ENCODE results near the gene ARHGAP15. TPM values are rescaled to one million over a fixed set of nuclear protein-coding genes. Genes with fewer than 3 reads are reported as not detected.

The ARHGAP15 gene
- total and polyA plus RNA-seq, 5 donors from 2014 or later, result 242 to 285 (median 260) TPM

GRCh38 chr2:143146366-143146765 is 17.1 kb downstream of the ARHGAP15 start:
- peaks cover 10% of the 10 kb centered on the region for H3K36me3 ChIP-seq (ENCODE audit: control insufficient read depth, insufficient read depth, low read length)
- Mint-ChIP-seq H3K27ac (peak overlapping the region; percentile 20 to 85 (median 51)), H3K4me3 (peak overlapping the region in 2 of 4 donors; percentile 8 to 30), H3K4me1 (peaks cover 68 to 95% (median 82%) of the 10 kb centered on the region in 4 donors), H3K9me3 (no peaks in the 10 kb centered on the region), H3K36me3 (peaks cover 28% of the 10 kb centered on the region), H3K27me3 (no peaks in the 10 kb centered on the region)
- ATAC-seq (ENCODE audit: low read depth in 2 of 2), result no peak
- no peak for DNase-seq
- no peaks in the 10 kb centered on the region for H3K9me3 ChIP-seq (ENCODE audit: control insufficient read depth in 2 of 2, low read length in 2 of 2)
- H3K27me3 ChIP-seq (ENCODE audit: control insufficient read depth, insufficient read depth, low read length), result no peaks in the 10 kb centered on the region
- H3K27ac ChIP-seq (ENCODE audit: insufficient read depth, low read length, poor library complexity, severe bottlenecking), result no peak overlapping the region
- H3K4me3 ChIP-seq (ENCODE audit: low read depth, low read length), result no peak overlapping the region
- peaks cover 81% of the 10 kb centered on the region for H3K4me1 ChIP-seq (ENCODE audit: control insufficient read depth, insufficient read depth, low read length, poor library complexity, severe bottlenecking)

GRCh38 chr2:143146815-143147530 is 17.8 kb downstream of the ARHGAP15 start:
- Mint-ChIP-seq H3K27me3 (no peaks in the 10 kb centered on the region), H3K4me3 (peak overlapping the region in 2 of 4 donors; percentile 32 to 76), H3K27ac (peak overlapping the region in 2 of 3 donors; percentile 20 to 65), H3K4me1 (peaks cover 66 to 95% (median 81%) of the 10 kb centered on the region in 4 donors), H3K36me3 (peaks cover 23% of the 10 kb centered on the region), H3K9me3 (no peaks in the 10 kb centered on the region)
- no peaks in the 10 kb centered on the region for H3K27me3 ChIP-seq (ENCODE audit: control insufficient read depth, insufficient read depth, low read length)
- ATAC-seq (ENCODE audit: low read depth in 2 of 2), result no peak
- H3K4me3 ChIP-seq (ENCODE audit: low read depth, low read length), result no peak overlapping the region
- no peak overlapping the region for H3K27ac ChIP-seq (ENCODE audit: insufficient read depth, low read length, poor library complexity, severe bottlenecking)
- H3K36me3 ChIP-seq (ENCODE audit: control insufficient read depth, insufficient read depth, low read length), result peaks cover 6% of the 10 kb centered on the region
- peaks cover 81% of the 10 kb centered on the region for H3K4me1 ChIP-seq (ENCODE audit: control insufficient read depth, insufficient read depth, low read length, poor library complexity, severe bottlenecking)
- no peak for DNase-seq
- H3K9me3 ChIP-seq (ENCODE audit: control insufficient read depth in 2 of 2, low read length in 2 of 2), result no peaks in the 10 kb centered on the region

GRCh38 chr2:143148011-143148410 is 18.8 kb downstream of the ARHGAP15 start:
- Mint-ChIP-seq H3K27ac (peak overlapping the region; percentile 67 to 91 (median 76)), H3K9me3 (no peaks in the 10 kb centered on the region), H3K27me3 (no peaks in the 10 kb centered on the region), H3K4me1 (peaks cover 70 to 95% (median 82%) of the 10 kb centered on the region in 4 donors), H3K36me3 (peaks cover 17% of the 10 kb centered on the region), H3K4me3 (peak overlapping the region; percentile 42 to 76 (median 62))
- Histone ChIP-seq H3K4me1 (ENCODE audit: control insufficient read depth, insufficient read depth, low read length, poor library complexity, severe bottlenecking) (peaks cover 83% of the 10 kb centered on the region), H3K27ac (ENCODE audit: insufficient read depth, low read length, poor library complexity, severe bottlenecking) (peak overlapping the region; percentile 34), H3K4me3 (ENCODE audit: low read depth, low read length) (peak overlapping the region; percentile 64), H3K27me3 (ENCODE audit: control insufficient read depth, insufficient read depth, low read length) (no peaks in the 10 kb centered on the region), H3K9me3 (ENCODE audit: control insufficient read depth in 2 of 2, low read length in 2 of 2) (no peaks in the 10 kb centered on the region), H3K36me3 (ENCODE audit: control insufficient read depth, insufficient read depth, low read length) (peaks cover 4% of the 10 kb centered on the region)
- DNase-seq (no peak), ATAC-seq (ENCODE audit: low read depth in 2 of 2) (no peak)

GRCh38 chr2:143148757-143149156 is 19.5 kb downstream of the ARHGAP15 start:
- Histone ChIP-seq H3K27ac (ENCODE audit: insufficient read depth, low read length, poor library complexity, severe bottlenecking) (peak overlapping the region; percentile 34), H3K4me3 (ENCODE audit: low read depth, low read length) (peak overlapping the region; percentile 64), H3K27me3 (ENCODE audit: control insufficient read depth, insufficient read depth, low read length) (no peaks in the 10 kb centered on the region), H3K9me3 (ENCODE audit: control insufficient read depth in 2 of 2, low read length in 2 of 2) (no peaks in the 10 kb centered on the region), H3K36me3 (ENCODE audit: control insufficient read depth, insufficient read depth, low read length) (peaks cover 4% of the 10 kb centered on the region), H3K4me1 (ENCODE audit: control insufficient read depth, insufficient read depth, low read length, poor library complexity, severe bottlenecking) (peaks cover 82% of the 10 kb centered on the region)
- H3K36me3 Mint-ChIP-seq, result peaks cover 15% of the 10 kb centered on the region
- H3K27ac Mint-ChIP-seq, result peak overlapping the region; percentile 45 to 76 (median 67)
- H3K4me1 Mint-ChIP-seq, result peaks cover 67 to 93% (median 79%) of the 10 kb centered on the region in 4 donors
- DNase-seq (no peak), ATAC-seq (ENCODE audit: low read depth in 2 of 2) (no peak)
- H3K4me3 Mint-ChIP-seq, result peak overlapping the region; percentile 20 to 76 (median 42)
- H3K9me3 Mint-ChIP-seq, result no peaks in the 10 kb centered on the region
- no peaks in the 10 kb centered on the region for H3K27me3 Mint-ChIP-seq

GRCh38 chr2:143150287-143150686 is 21.1 kb downstream of the ARHGAP15 start:
- H3K27me3 Mint-ChIP-seq, result no peaks in the 10 kb centered on the region
- Histone ChIP-seq H3K27ac (ENCODE audit: insufficient read depth, low read length, poor library complexity, severe bottlenecking) (peak overlapping the region; percentile 52), H3K4me3 (ENCODE audit: low read depth, low read length) (peak overlapping the region; percentile 64), H3K27me3 (ENCODE audit: control insufficient read depth, insufficient read depth, low read length) (no peaks in the 10 kb centered on the region), H3K36me3 (ENCODE audit: control insufficient read depth, insufficient read depth, low read length) (peaks cover 4% of the 10 kb centered on the region), H3K4me1 (ENCODE audit: control insufficient read depth, insufficient read depth, low read length, poor library complexity, severe bottlenecking) (peaks cover 87% of the 10 kb centered on the region), H3K9me3 (ENCODE audit: control insufficient read depth in 2 of 2, low read length in 2 of 2) (no peaks in the 10 kb centered on the region)
- peak overlapping the region; percentile 34 to 78 (median 64) for H3K4me3 Mint-ChIP-seq
- peak overlapping the region; percentile 68 to 86 (median 78) for H3K27ac Mint-ChIP-seq
- no peak for DNase-seq
- peak; percentile 65 to 67 for ATAC-seq (ENCODE audit: low read depth in 2 of 2)
- H3K9me3 Mint-ChIP-seq, result no peaks in the 10 kb centered on the region
- H3K4me1 Mint-ChIP-seq, result peaks cover 67 to 94% (median 80%) of the 10 kb centered on the region in 4 donors
- peaks cover 3% of the 10 kb centered on the region for H3K36me3 Mint-ChIP-seq

- Histone ChIP-seq H3K4me3 (ENCODE audit: low read depth, low read length) (peak overlapping the region; percentile 19), H3K36me3 (ENCODE audit: control insufficient read depth, insufficient read depth, low read length) (peaks cover 14% of the 10 kb centered on the region), H3K9me3 (ENCODE audit: control insufficient read depth in 2 of 2, low read length in 2 of 2) (no peaks in the 10 kb centered on the region), H3K27ac (ENCODE audit: insufficient read depth, low read length, poor library complexity, severe bottlenecking) (peak overlapping the region; percentile 52), H3K27me3 (ENCODE audit: control insufficient read depth, insufficient read depth, low read length) (no peaks in the 10 kb centered on the region), H3K4me1 (ENCODE audit: control insufficient read depth, insufficient read depth, low read length, poor library complexity, severe bottlenecking) (peaks cover 83% of the 10 kb centered on the region)
- Mint-ChIP-seq H3K4me3 (peak overlapping the region in 3 of 4 donors; percentile 8 to 64 (median 34)), H3K27ac (peak overlapping the region; percentile 80 to 91 (median 90)), H3K4me1 (peaks cover 69 to 98% (median 81%) of the 10 kb centered on the region in 4 donors), H3K27me3 (no peaks in the 10 kb centered on the region), H3K9me3 (no peaks in the 10 kb centered on the region), H3K36me3 (peaks cover 10% of the 10 kb centered on the region)
- ATAC-seq (ENCODE audit: low read depth in 2 of 2), result no peak
- DNase-seq, result no peak
Observed at GRCh38 chr2:143151111-143151752, 22.0 kb downstream of the ARHGAP15 start.

DNA sequence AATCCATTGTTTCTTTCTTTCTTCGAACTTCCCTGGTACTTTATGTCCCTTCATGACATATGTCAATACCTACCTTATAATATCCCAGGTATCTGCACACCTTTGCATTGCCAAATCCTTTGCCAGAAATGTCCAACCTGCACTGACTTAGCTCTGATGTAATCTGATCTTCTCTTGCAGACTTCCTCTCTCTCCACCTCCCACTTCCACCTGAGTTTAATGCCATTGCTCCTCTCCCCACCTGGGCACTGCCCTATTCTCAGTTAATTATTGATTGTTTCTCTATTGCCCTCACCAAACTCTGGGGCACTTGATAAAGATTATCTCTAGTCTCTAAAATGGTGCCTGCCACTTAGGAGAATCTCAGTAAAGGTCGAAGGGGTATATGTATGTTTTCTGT is 23.0 kb downstream of the ARHGAP15 start:
- no peaks in the 10 kb centered on the region for H3K9me3 Mint-ChIP-seq
- H3K4me1 ChIP-seq (ENCODE audit: control insufficient read depth, insufficient read depth, low read length, poor library complexity, severe bottlenecking), result peaks cover 74% of the 10 kb centered on the region
- H3K4me3 Mint-ChIP-seq, result peak overlapping the region; percentile 34 to 78 (median 67)
- H3K27ac Mint-ChIP-seq, result peak overlapping the region; percentile 80 to 91 (median 90)
- peaks cover 11% of the 10 kb centered on the region for H3K36me3 Mint-ChIP-seq
- DNase-seq (no peak), ATAC-seq (ENCODE audit: low read depth in 2 of 2) (no peak)
- no peaks in the 10 kb centered on the region for H3K27me3 Mint-ChIP-seq
- H3K9me3 ChIP-seq (ENCODE audit: control insufficient read depth in 2 of 2, low read length in 2 of 2), result no peaks in the 10 kb centered on the region
- peak overlapping the region; percentile 45 for H3K4me3 ChIP-seq (ENCODE audit: low read depth, low read length)
- peaks cover 22% of the 10 kb centered on the region for H3K36me3 ChIP-seq (ENCODE audit: control insufficient read depth, insufficient read depth, low read length)
- no peaks in the 10 kb centered on the region for H3K27me3 ChIP-seq (ENCODE audit: control insufficient read depth, insufficient read depth, low read length)
- H3K4me1 Mint-ChIP-seq, result peaks cover 65 to 98% (median 77%) of the 10 kb centered on the region in 4 donors
- peak overlapping the region; percentile 26 for H3K27ac ChIP-seq (ENCODE audit: insufficient read depth, low read length, poor library complexity, severe bottlenecking)

All from CD4-positive, CD25-positive, alpha-beta regulatory T cell (primary cell).